ENCODE data around the gene GPR83. TPM values are rescaled to one million over a fixed set of nuclear protein-coding genes. Genes with fewer than 3 reads are reported as not detected.

Gene GPR83
- total RNA-seq, 1 experiment from 2014 or later, result not detected

- no TSS peak for BruUV-seq (replicated peaks)
- CTCF ChIA-PET, result no interaction called here
These were observed 65.2 kb downstream of the GPR83 start for GRCh38 chr11:94336033-94336432.

DNA sequence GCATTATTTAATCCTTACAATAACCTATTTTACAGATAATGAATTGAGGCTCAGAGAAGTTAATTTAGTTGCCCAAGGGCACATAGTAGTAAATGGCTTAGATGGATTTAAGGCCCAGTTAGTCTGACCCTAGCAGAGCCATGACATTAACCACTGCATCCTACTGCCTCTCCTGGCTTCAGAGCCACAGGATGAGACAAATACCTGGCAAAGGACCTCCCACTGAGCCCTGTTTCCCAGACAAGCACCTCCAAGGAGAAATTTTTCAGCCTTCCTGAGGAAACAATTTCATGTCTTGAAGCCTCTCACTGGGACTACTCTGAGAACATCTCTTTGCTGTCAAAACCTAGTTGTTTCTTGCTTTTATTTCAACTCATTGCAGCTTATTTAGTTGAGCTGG lies 68.4 kb downstream of the GPR83 start:
- no peaks in the 10 kb centered on the region for H4K20me1 ChIP-seq (ENCODE audit: insufficient read depth)
- no peaks in the 10 kb centered on the region for H3K36me3 ChIP-seq (ENCODE audit: low read depth)
- no peak overlapping the region for H3K27ac ChIP-seq
- BruUV-seq (replicated peaks), result no TSS peak
- H3K4me2 ChIP-seq, result no peak overlapping the region
- ChIA-PET POLR2A (ENCODE audit: unreplicated experiment) (no interaction called here), CTCF (no interaction called here)
- intact Hi-C loops (cut with micrococcal nuclease; ENCODE audit: unreplicated experiment), result no loop called here
- no peak for DNase-seq
- no peak overlapping the region for H3K4me3 ChIP-seq
- no peaks in the 10 kb centered on the region for H3F3A ChIP-seq (ENCODE audit: insufficient read depth, low read depth)
- peaks cover 14% of the 10 kb centered on the region for H3K4me1 ChIP-seq (replicated peaks; ENCODE audit: insufficient read depth)
- no peaks in the 10 kb centered on the region for H3K79me2 ChIP-seq (ENCODE audit: low read depth)
- H3K27me3 ChIP-seq (ENCODE audit: insufficient read depth, low read depth), result peaks cover 6% of the 10 kb centered on the region; the same call in 1 of the 2 replicates
- no peaks in the 10 kb centered on the region for H3K9me2 ChIP-seq (ENCODE audit: insufficient read depth)
- no peak overlapping the region for H2AFZ ChIP-seq
- no peaks in the 10 kb centered on the region for H3K9me3 ChIP-seq (ENCODE audit: insufficient read depth, low read depth)
- TF ChIP-seq CTCF (conservative IDR thresholded peaks at IDR 0.05) (no peak), EZH2 (IDR thresholded peaks at IDR 0.05; ENCODE audit: low read depth) (no peak)

More at GRCh38 chr11:94336033-94336432, 65.2 kb downstream of the GPR83 start:
- Histone ChIP-seq H3K9me2 (ENCODE audit: insufficient read depth) (no peaks in the 10 kb centered on the region), H3K27me3 (ENCODE audit: insufficient read depth, low read depth) (peaks cover 9% of the 10 kb centered on the region; the same call in 1 of the 2 replicates), H3K4me3 (no peak overlapping the region), H3K36me3 (ENCODE audit: low read depth) (no peaks in the 10 kb centered on the region), H3F3A (ENCODE audit: insufficient read depth, low read depth) (no peaks in the 10 kb centered on the region), H3K79me2 (ENCODE audit: low read depth) (no peaks in the 10 kb centered on the region), H4K20me1 (ENCODE audit: insufficient read depth) (no peaks in the 10 kb centered on the region), H3K27ac (no peak overlapping the region), H2AFZ (no peak overlapping the region), H3K9me3 (ENCODE audit: insufficient read depth, low read depth) (no peaks in the 10 kb centered on the region; the same call in 1 of the 2 replicates), H3K4me2 (no peak overlapping the region), H3K4me1 (replicated peaks; ENCODE audit: insufficient read depth) (peaks cover 5% of the 10 kb centered on the region)
- no peak for TF ChIP-seq EZH2 (IDR thresholded peaks at IDR 0.05; ENCODE audit: low read depth)
- no peak for TF ChIP-seq CTCF (conservative IDR thresholded peaks at IDR 0.05)
- intact Hi-C loops (cut with micrococcal nuclease; ENCODE audit: unreplicated experiment), result no loop called here
- POLR2A ChIA-PET (ENCODE audit: unreplicated experiment), result no interaction called here
- DNase-seq, result no peak

- intact Hi-C loops (cut with micrococcal nuclease; ENCODE audit: unreplicated experiment), result no loop called here
- peak in 1 of 2 experiments; percentile 71 for DNase-seq
- Histone ChIP-seq H3K36me3 (ENCODE audit: low read depth) (no peaks in the 10 kb centered on the region), H3K9me3 (ENCODE audit: insufficient read depth, low read depth) (no peaks in the 10 kb centered on the region), H3K4me1 (replicated peaks; ENCODE audit: insufficient read depth) (peaks cover 14% of the 10 kb centered on the region), H3K4me3 (no peak overlapping the region), H2AFZ (no peak overlapping the region), H3K27me3 (ENCODE audit: insufficient read depth, low read depth) (no peaks in the 10 kb centered on the region), H3K79me2 (ENCODE audit: low read depth) (no peaks in the 10 kb centered on the region), H3F3A (ENCODE audit: insufficient read depth, low read depth) (no peaks in the 10 kb centered on the region), H4K20me1 (ENCODE audit: insufficient read depth) (no peaks in the 10 kb centered on the region), H3K27ac (no peak overlapping the region), H3K9me2 (ENCODE audit: insufficient read depth) (no peaks in the 10 kb centered on the region), H3K4me2 (peak overlapping the region; percentile 40)
- BruUV-seq (replicated peaks), result no TSS peak
- ChIA-PET POLR2A (ENCODE audit: unreplicated experiment) (no interaction called here), CTCF (no interaction called here)
- no peak for TF ChIP-seq CTCF (conservative IDR thresholded peaks at IDR 0.05)
- no peak for TF ChIP-seq EZH2 (IDR thresholded peaks at IDR 0.05; ENCODE audit: low read depth)
These were observed 70.4 kb downstream of the GPR83 start for GRCh38 chr11:94330789-94331188.

All from PC-9 (cell line).